K562 (cell line): ENCODE data around the gene HOXC11. TPM values are rescaled to one million over a fixed set of nuclear protein-coding genes. Genes with fewer than 3 reads are reported as not detected.

Source experiments
- ATAC-seq: fragments of 200-7000 bp; cut with Tn5 transposase; 3 replicates; pipeline ENCODE4 v1.9.1; 2020; ENCODE audit warnings: moderate library complexity
- BruUV-seq: library from RNA; stranded (reverse); fragments of 400-500 nt; replicated peaks from 2 replicates; lab custom pipeline; 2021; lab: Mats Ljungman, UMichigan
- CTCF ChIA-PET: fragments of 300-600 bp; formaldehyde crosslinking; extraction: SDS; loops from one replicate; lab custom pipeline; 2021; ENCODE audit warnings: low intra/inter-chr PET ratio; lab: Yijun Ruan, JAX
- POLR2A ChIA-PET: fragments of 300-600, 350-650 bp; sonication (Branson Sonifier 250); formaldehyde crosslinking; extraction: SDS; loops from one replicate; lab custom pipeline; 2021; ENCODE audit warnings: antibody characterized with exemption, inconsistent platforms; lab: Yijun Ruan, JAX
- DNase-seq, 4 experiments: peaks; one replicate each; pipeline versions ENCODE4 v3.0.0 to v3.0.0-alpha.2; 2011 to 2018; ENCODE audit warnings: low spot score in 3 of 4, mixed read lengths in 3 of 4; ENCODE audit errors: extremely low read depth in 1 of 4
- FAIRE-seq: peaks from 2 replicates; lab custom pipeline; 2011; peaks lifted over from hg19 to GRCh38; lab: Jason Lieb, UNC
- H2AFZ ChIP-seq: 2 replicates; pipeline ENCODE4 v1.6.0; 2011; ENCODE audit warnings: low read depth, low read length, control low read depth, inconsistent platforms
- H3K27ac ChIP-seq: fragments of 200-600 bp; 3 replicates; pipeline ENCODE4 v1.8.0; 2011; ENCODE audit warnings: low read depth, mild to moderate bottlenecking, control low read depth, inconsistent platforms, low read length, moderate library complexity, mixed read lengths; ENCODE audit errors: extremely low read depth
- H3K27me3 ChIP-seq, 2 experiments: fragments of 300-600 bp in 1 of 2; 2 replicates in 1 of 2; 3 replicates in 1 of 2; pipeline versions ENCODE4 v1.6.0 to v1.8.0; 2011; ENCODE audit warnings: inconsistent platforms in 2 of 2, low read length in 2 of 2, mild to moderate bottlenecking in 1 of 2, mixed read lengths in 1 of 2, moderate library complexity in 1 of 2; ENCODE audit not compliant: control insufficient read depth in 2 of 2, insufficient read depth in 2 of 2
- H3K36me3 ChIP-seq: fragments of 300-600 bp; 3 replicates; pipeline ENCODE4 v1.8.0; 2011; ENCODE audit warnings: mild to moderate bottlenecking, low read length, inconsistent platforms; ENCODE audit not compliant: control insufficient read depth, insufficient read depth
- H3K4me1 ChIP-seq, 2 experiments: fragments of 200-600 bp in 1 of 2; replicated peaks in 1 of 2; 2 replicates in 1 of 2; 3 replicates in 1 of 2; pipeline versions ENCODE4 v1.5.1 to v1.8.0; 2011; ENCODE audit warnings: inconsistent platforms in 2 of 2, low read length in 2 of 2, mild to moderate bottlenecking in 1 of 2, mixed read lengths in 1 of 2, moderate library complexity in 1 of 2; ENCODE audit not compliant: control insufficient read depth in 2 of 2, insufficient read depth in 2 of 2
- H3K4me2 ChIP-seq: 2 replicates; pipeline ENCODE4 v1.6.1; 2011; ENCODE audit warnings: low read length, control low read depth, inconsistent platforms, mixed read lengths; ENCODE audit not compliant: insufficient read depth
- H3K4me3 ChIP-seq: fragments of 200-600 bp; sonication (generic), shearing (Covaris generic); 2 replicates; pipeline ENCODE4 v1.5.1; 2016; ENCODE audit warnings: control low read depth, inconsistent platforms
- H3K79me2 ChIP-seq: fragments of 200-600 bp; 3 replicates; pipeline ENCODE4 v1.8.0; 2011; ENCODE audit warnings: low read length, inconsistent platforms; ENCODE audit not compliant: control insufficient read depth, insufficient read depth
- H3K9ac ChIP-seq, 2 experiments: 2 replicates each; pipeline versions ENCODE4 v1.6.0 to v1.6.1; 2011; ENCODE audit warnings: low read depth in 2 of 2, low read length in 2 of 2, control low read depth in 1 of 2, inconsistent platforms in 1 of 2, mild to moderate bottlenecking in 1 of 2, mixed read lengths in 1 of 2; ENCODE audit not compliant: insufficient read depth in 1 of 2
- H3K9me1 ChIP-seq: one replicate; pipeline ENCODE4 v1.6.0; 2011; ENCODE audit warnings: inconsistent platforms, mild to moderate bottlenecking, low read length, moderate library complexity; ENCODE audit not compliant: control insufficient read depth, insufficient read depth
- H3K9me3 ChIP-seq: replicated peaks from 2 replicates; pipeline ENCODE4 v1.5.1; 2011; ENCODE audit warnings: low read depth, low read length, inconsistent platforms; ENCODE audit not compliant: control insufficient read depth, insufficient read depth
- H4K20me1 ChIP-seq: replicated peaks from 2 replicates; pipeline ENCODE4 v1.6.1; 2011; ENCODE audit warnings: low read length, inconsistent platforms, mixed read lengths; ENCODE audit not compliant: control insufficient read depth, insufficient read depth
- CCNT2 ChIP-seq: IDR thresholded peaks from 2 replicates; pipeline ENCODE4 v1.6.1; 2011; ENCODE audit warnings: borderline replicate concordance, low read depth, mild to moderate bottlenecking, moderate library complexity, mixed read lengths, low read length; ENCODE audit not compliant: insufficient read length; ENCODE audit errors: extremely low read depth
- CREBBP ChIP-seq: IDR thresholded peaks from one replicate; pipeline ENCODE4 v1.6.1; 2012; ENCODE audit warnings: low read depth, mild to moderate bottlenecking, control low read depth, inconsistent platforms, low read length
- E2F6 ChIP-seq, 2 experiments: IDR thresholded peaks; 2 replicates each; pipeline ENCODE4 v1.6.1; 2011; ENCODE audit warnings: borderline replicate concordance in 1 of 2, control low read depth in 1 of 2, low read depth in 1 of 2, low read length in 1 of 2, mild to moderate bottlenecking in 1 of 2, mixed read lengths in 1 of 2, moderate library complexity in 1 of 2; ENCODE audit not compliant: insufficient read depth in 1 of 2, insufficient read length in 1 of 2, poor library complexity in 1 of 2, severe bottlenecking in 1 of 2; ENCODE audit errors: extremely low read depth in 1 of 2
- IFI16 ChIP-seq: fragments of 250-450 bp; sonication (Bioruptor Pico); IDR thresholded peaks from 2 replicates; pipeline ENCODE4 v2.1.2; 2022; ENCODE audit warnings: mild to moderate bottlenecking, inconsistent platforms
- MBD2 ChIP-seq: sonication (generic); IDR thresholded peaks from 2 replicates; pipeline ENCODE4 v1.6.1; 2016; ENCODE audit warnings: low read depth, borderline replicate concordance
- NCOA6 ChIP-seq: fragments of 450-650 bp; IDR thresholded peaks from 2 replicates; pipeline ENCODE4 v1.6.1; 2017; ENCODE audit warnings: mild to moderate bottlenecking
- NEUROD1 ChIP-seq: fragments of 150-350 bp; IDR thresholded peaks from 2 replicates; pipeline ENCODE4 v1.6.1; 2014; ENCODE audit warnings: borderline replicate concordance, low read length, low read depth; ENCODE audit not compliant: partially characterized antibody
- PCBP1 ChIP-seq: fragments of 200-400 bp; formaldehyde crosslinking; IDR thresholded peaks from 2 replicates; pipeline ENCODE4 v1.6.1; 2018; ENCODE audit warnings: mild to moderate bottlenecking, low read depth, low read length; ENCODE audit not compliant: poor library complexity, severe bottlenecking
- PRMT5 ChIP-seq: sonication (generic); formaldehyde crosslinking; IDR thresholded peaks from 2 replicates; pipeline ENCODE4 v1.5.0; 2020; ENCODE audit warnings: missing genetic modification reagents
- RFX1 ChIP-seq: fragments of 450-650 bp; IDR thresholded peaks from 2 replicates; pipeline ENCODE4 v1.6.1; 2016; ENCODE audit warnings: mild to moderate bottlenecking, moderate library complexity
- TAF1 ChIP-seq: IDR thresholded peaks from 2 replicates; pipeline ENCODE4 v1.6.1; 2011; ENCODE audit warnings: mild to moderate bottlenecking, low read length, moderate library complexity; ENCODE audit not compliant: insufficient read depth, control insufficient read depth, severe bottlenecking; ENCODE audit errors: extremely low read depth
- ZC3H4 ChIP-seq: sonication (generic); formaldehyde crosslinking; IDR thresholded peaks from 2 replicates; pipeline ENCODE4 v1.9.0; 2021; ENCODE audit warnings: missing genetic modification reagents, borderline replicate concordance
- ZNF445 ChIP-seq: fragments of 250-450 bp; sonication (Bioruptor Pico); IDR thresholded peaks from 2 replicates; pipeline ENCODE4 v1.4.0; 2020; ENCODE audit warnings: low read depth, mild to moderate bottlenecking, moderate library complexity
- WGBS: fragments of 100-300 bp; shearing (Covaris generic); methylation state at CpG from one replicate; pipeline ENCODE4 v1.1.6; 2016; ENCODE audit warnings: low coverage, mixed read lengths; ENCODE audit not compliant: insufficient coverage; ENCODE audit errors: missing lambda C conversion rate; 5-methylcytosine and 5-hydroxymethylcytosine counted together
- in situ Hi-C: fragments of 300-500 bp; cut with MboI; formaldehyde crosslinking; loops from 4 replicates; pipeline ENCODE4 v1.15.0; 2018; ENCODE audit warnings: inconsistent platforms, mixed read lengths
- intact Hi-C: fragments of 100-400 bp; cut with micrococcal nuclease; formaldehyde crosslinking; loops from 2 replicates; pipeline ENCODE4 v1.14.2; 2022
- polyA plus RNA-seq, 8 experiments: library from polyadenylated mRNA; depleted of rRNA in 4 of 8; stranded (reverse) in 5 of 8; unstranded in 3 of 8; fragments of >200 nt; fragmentation: Nextera tagmentation in 2 of 8; fragmentation: Illumina TruSeq in 1 of 8; extraction: Ambion mirVana in 2 of 8; extraction: Trizol in 1 of 8; gene quantifications; 2 replicates each; pipeline versions ENCODE4 v1.2.1 to v1.2.3, GENCODE V29; 2011 to 2014; ENCODE audit warnings: inconsistent platforms in 1 of 8, missing spikeins in 1 of 8
- total RNA-seq, 7 experiments: library from RNA; depleted of rRNA in 6 of 7; stranded (reverse); fragments of >200 nt in 6 of 7; fragmentation: Illumina TruSeq in 2 of 7; extraction: Trizol in 2 of 7; gene quantifications; 2 replicates each; pipeline versions ENCODE4 v1.2.1 to v1.2.3, GENCODE V29; 2011 to 2021; ENCODE audit warnings: low replicate concordance in 1 of 7
- TF ChIP-seq, protein P1 (sequence below): sonication (generic); formaldehyde crosslinking; IDR thresholded peaks from 2 replicates; pipeline ENCODE4 v1.9.0; 2022; ENCODE audit warnings: mild to moderate bottlenecking, missing genetic modification reagents
- TF ChIP-seq, protein P2 (sequence below): fragments of 450-650 bp; IDR thresholded peaks from 2 replicates; pipeline ENCODE4 v1.6.1; 2016; ENCODE audit warnings: missing biosample characterization, missing genetic modification characterization

Gene HOXC11
- total and polyA plus RNA-seq, 9 of the 15 experiments (the other 6 are each of a cell fraction or from before 2014, with no cell fraction given): not detected

DNA sequence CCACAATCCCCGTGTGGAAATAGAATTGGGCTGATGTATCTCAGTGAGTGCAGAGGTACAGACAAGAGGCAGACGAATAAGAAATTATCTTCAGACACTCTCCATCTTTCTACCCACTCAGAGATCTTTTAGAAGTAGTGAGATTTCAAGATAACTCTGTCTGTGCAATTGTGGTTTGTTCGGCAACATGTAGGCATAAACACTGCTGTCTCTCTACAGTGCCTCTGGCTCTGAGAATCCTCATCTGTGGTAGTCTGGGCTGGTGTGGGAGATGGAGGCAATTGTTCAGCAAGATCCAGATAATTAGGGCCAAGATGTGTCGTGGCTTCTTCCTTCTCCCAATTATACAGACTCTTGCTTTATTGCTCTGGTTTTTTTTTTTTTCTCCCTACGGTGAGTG lies 31.2 kb upstream of the HOXC11 start:
- no peaks in the 10 kb centered on the region for H3K9me1 ChIP-seq
- H2AFZ ChIP-seq: no peak overlapping the region
- H4K20me1 ChIP-seq: no peaks in the 10 kb centered on the region
- H3K36me3 ChIP-seq: no peaks in the 10 kb centered on the region
- no TSS peak for BruUV-seq
- no peak overlapping the region for H3K9ac ChIP-seq
- intact Hi-C loops: no loop called here
- 0% methylated on average over 3 of the region's 5 CpGs for WGBS
- H3K4me2 ChIP-seq: no peak overlapping the region
- ATAC-seq (no peak), DNase-seq (no peak), FAIRE-seq (no peak)
- no peak for TF ChIP-seq E2F6 (IDR thresholded peaks at IDR 0.05; ENCODE audit: borderline replicate concordance in 1 of 2, extremely low read depth in 1 of 2, insufficient read depth in 1 of 2, insufficient read length in 1 of 2, low read depth in 1 of 2, low read length in 1 of 2, poor library complexity in 1 of 2, severe bottlenecking in 1 of 2)
- TF ChIP-seq, protein P1, sequence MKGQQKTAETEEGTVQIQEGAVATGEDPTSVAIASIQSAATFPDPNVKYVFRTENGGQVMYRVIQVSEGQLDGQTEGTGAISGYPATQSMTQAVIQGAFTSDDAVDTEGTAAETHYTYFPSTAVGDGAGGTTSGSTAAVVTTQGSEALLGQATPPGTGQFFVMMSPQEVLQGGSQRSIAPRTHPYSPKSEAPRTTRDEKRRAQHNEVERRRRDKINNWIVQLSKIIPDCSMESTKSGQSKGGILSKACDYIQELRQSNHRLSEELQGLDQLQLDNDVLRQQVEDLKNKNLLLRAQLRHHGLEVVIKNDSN (CRISPR knock-in tag): no peak
- TF ChIP-seq TAF1: no peak
- no peak for TF ChIP-seq NCOA6
- no peak for TF ChIP-seq CREBBP
- TF ChIP-seq PCBP1: no peak
- no peak for TF ChIP-seq NEUROD1
- TF ChIP-seq, protein P2, sequence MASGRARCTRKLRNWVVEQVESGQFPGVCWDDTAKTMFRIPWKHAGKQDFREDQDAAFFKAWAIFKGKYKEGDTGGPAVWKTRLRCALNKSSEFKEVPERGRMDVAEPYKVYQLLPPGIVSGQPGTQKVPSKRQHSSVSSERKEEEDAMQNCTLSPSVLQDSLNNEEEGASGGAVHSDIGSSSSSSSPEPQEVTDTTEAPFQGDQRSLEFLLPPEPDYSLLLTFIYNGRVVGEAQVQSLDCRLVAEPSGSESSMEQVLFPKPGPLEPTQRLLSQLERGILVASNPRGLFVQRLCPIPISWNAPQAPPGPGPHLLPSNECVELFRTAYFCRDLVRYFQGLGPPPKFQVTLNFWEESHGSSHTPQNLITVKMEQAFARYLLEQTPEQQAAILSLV (tag): no peak
- TF ChIP-seq RFX1: no peak
- TF ChIP-seq CCNT2: no peak
- no peak for TF ChIP-seq IFI16 (CRISPR knock-in tag)
- no peak for TF ChIP-seq ZC3H4 (CRISPR knock-in tag)
- TF ChIP-seq MBD2: no peak
- TF ChIP-seq PRMT5 (CRISPR knock-in tag): no peak
- no peak for TF ChIP-seq ZNF445
- no peaks in the 10 kb centered on the region for H3K79me2 ChIP-seq
- ChIA-PET POLR2A (interaction anchor here (1.3 kb wide), 1 partner anchor 11 kb away, joined by 4 read pairs; no protein-coding TSS in a partner anchor), CTCF (no interaction called here)
- H3K4me1 ChIP-seq: peaks cover 0 to 29% of the 10 kb centered on the region in 2 experiments; a peak in 2 of 5 replicates
- H3K4me3 ChIP-seq: no peak overlapping the region
- H3K9me3 ChIP-seq: no peaks in the 10 kb centered on the region
- H3K27me3 ChIP-seq: peaks cover 29 to 57% of the 10 kb centered on the region in 2 experiments
- in situ Hi-C loops: no loop called here
- no peak overlapping the region for H3K27ac ChIP-seq
